G401.6 (cell line): ENCODE measurements around the gene ASB15.
A peak's percentile ranks its signal among the peaks of the same experiment; 100 is the strongest.

Source experiments
- FAIRE-seq: peaks from 2 replicates; lab custom pipeline; 2012; peaks lifted over from hg19 to GRCh38; lab: Jason Lieb, UNC

Gene ASB15

GRCh38 chr7:123635551-123636359 is 34.1 kb downstream of the ASB15 start:
- FAIRE-seq = peak; percentile 76

- no peak for FAIRE-seq
Measured at GRCh38 chr7:123637203-123637602, 35.6 kb downstream of the ASB15 start.

DNA sequence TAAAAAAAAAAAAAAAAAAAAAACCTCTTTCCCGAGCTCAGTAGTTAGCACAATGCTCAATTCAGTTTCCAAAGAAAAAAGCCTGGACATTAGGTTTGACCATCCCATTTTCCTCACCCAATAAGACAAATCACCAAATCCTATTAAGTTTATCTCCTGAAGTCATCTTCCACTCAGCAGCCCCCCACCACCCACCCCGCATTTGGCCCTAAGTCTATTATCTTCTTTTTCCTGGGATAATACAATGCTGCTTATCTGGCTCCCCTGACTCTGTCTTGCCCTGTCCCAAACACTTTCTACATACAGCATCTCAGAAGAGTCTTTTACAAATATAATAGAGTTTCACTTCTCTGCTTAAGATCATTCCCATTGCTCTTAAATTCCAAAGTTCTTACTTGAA is 36.3 kb downstream of the ASB15 start:
- no peak for FAIRE-seq

GRCh38 chr7:123639631-123640030 is 38.0 kb downstream of the ASB15 start:
- FAIRE-seq = no peak

DNA sequence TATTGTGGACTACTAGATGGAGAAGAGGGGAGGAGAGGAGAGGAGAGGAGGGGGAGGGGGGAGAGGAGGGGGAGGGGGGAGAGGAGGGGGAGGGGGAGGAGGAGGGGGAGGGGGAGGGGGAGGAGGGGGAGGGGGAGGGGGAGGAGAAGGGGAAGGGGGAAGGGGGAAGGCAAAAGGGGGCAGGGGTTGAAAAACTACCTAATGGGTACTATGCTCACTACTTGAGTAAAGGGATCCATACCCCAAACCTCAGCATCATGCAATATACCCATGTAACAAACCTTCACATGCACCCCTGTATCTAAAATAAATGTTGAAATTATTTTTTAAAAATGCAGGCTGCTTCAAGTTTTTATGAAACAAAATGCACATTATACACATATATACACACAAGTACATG is 39.0 kb downstream of the ASB15 start:
- no peak for FAIRE-seq

DNA sequence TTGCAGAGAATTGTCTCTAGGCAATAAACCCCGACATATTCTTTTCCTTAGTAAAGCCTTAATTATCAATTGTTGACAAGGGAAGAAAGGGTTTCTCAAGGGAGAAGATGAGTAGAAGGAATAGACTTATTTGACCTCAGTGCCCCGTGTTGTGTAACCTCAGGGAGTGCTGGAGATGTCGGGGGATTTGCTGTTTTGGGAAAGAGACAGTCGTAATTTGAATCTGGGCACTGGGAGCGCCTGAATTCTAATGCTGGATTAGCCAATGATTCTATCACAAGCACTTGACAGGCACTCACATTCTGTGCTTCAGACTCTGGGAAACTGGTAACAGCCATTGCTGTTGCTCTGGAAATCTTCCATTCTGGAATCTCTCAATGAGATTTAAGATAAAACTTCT is 40.3 kb downstream of the ASB15 start:
- no peak for FAIRE-seq

- no peak for FAIRE-seq
Measured at GRCh38 chr7:123643495-123644441, 42.1 kb downstream of the ASB15 start.

DNA sequence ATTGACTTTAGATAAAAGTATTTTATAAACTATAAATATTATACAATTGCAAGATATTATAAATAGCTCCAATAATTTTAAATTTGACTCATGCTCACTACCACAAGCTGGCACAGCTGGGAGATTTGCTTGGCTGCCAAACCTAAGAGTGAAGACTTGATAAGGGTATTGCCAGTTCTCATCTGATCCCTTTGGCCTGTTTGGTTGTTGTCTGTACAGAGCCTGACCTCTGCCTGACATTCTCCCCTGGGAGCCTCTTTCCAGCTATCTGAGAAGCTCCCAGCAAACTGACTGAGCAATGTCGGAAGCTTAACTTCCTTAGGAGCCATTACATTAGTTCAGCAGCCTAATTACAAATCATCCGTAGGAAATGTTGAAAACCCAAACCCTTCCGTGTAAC is 43.9 kb downstream of the ASB15 start:
- no peak for FAIRE-seq

DNA sequence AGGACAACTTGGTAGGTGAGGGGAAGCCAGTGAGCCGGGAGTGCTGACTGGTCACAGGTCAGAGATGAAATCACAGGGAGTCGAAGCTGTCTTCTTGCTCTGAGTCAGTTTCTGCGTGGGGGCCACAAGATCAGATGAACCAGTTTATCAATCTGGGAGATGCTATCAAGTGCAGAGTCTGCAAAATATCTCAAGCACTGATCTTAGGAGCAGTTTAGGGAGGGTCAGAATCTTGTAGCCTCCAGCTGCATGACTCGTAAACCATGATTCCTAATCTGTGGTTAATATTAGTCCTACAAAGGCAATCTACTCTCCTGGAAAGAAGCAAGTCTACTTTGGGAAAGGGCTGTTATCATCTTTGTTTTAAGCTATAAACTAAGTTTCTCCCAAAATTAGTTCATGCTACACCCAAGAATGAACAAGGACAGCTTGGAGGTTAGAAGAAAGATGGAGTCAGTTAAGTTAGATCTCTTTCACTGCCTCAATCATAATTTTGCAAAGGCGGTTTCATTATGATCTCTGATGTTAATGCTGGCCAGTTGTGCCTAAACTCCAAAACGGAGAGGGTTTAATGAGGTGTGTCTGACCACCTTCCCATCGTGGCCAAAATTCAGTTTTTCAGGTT is 45.6 kb downstream of the ASB15 start:
- FAIRE-seq = no peak

DNA sequence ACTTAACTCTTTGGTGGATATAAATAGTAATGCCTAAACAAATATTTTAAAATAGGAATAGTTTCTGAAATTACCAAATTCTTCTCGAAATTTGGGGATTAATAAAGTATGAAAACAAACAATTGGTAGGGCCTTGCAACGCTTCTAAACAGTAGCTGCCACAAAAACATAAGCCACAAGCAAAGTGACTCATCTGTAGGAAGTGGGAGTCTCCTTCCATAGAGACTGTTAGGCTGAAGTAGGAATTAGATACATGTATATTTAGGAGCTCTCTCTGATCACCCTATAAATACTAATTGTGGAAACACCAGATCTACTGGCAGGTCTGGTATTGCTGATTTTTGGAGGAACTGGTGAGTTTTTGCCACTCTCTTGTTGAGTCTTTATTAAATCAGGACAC is 48.3 kb downstream of the ASB15 start:
- peak; percentile 37 for FAIRE-seq

DNA sequence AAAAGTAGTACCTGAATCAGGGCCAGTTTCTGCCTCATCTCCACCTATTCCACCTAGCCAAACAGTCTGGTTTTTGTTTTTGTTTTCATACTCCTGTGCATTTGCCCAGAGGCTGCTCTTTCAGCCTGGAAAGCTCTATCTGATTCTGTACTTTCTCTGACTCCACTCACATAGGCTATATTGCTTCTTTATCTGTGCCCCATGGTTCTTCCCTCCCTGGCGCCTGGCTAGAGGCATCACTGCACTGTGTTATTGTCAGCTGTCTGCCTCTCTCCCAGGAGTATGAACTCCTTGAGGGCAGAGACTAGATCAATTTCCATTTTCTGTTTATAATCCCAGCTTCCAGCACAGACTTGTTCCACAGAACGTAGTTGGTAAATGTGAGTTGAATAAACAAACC is 49.0 kb downstream of the ASB15 start:
- FAIRE-seq = no peak

- no peak for FAIRE-seq
Measured at GRCh38 chr7:123652406-123652805, 50.8 kb downstream of the ASB15 start.

GRCh38 chr7:123653162-123653561 is 51.5 kb downstream of the ASB15 start:
- FAIRE-seq = no peak

- FAIRE-seq = no peak
Measured at GRCh38 chr7:123655614-123656013, 54.0 kb downstream of the ASB15 start, which contains the start of gene LMOD2. Gene LMOD2, plus strand, starts transcription at chr7:123655866. Its CDS starts 98 bp downstream, at chr7:123655964.

GRCh38 chr7:123656544-123657303 is 55.1 kb downstream of the ASB15 start:
- no peak for FAIRE-seq

DNA sequence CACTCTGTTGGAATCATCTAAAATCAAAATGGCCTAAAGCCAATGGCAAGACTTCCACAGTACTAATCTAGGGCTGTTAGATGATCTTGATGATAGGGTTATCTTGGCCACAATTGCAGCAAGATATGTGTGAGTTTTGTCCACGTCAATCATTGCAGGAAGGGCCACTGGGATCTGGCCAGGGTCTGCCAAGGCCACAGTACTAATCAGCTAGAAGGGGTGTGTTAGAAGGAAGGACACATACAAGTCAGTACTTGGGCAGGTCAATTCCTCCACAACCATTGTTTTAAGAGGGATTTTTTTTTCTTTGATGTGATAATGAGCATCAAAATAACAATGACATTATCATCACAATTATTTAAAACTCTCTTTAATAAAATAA is 55.7 kb downstream of the ASB15 start:
- FAIRE-seq = no peak

DNA sequence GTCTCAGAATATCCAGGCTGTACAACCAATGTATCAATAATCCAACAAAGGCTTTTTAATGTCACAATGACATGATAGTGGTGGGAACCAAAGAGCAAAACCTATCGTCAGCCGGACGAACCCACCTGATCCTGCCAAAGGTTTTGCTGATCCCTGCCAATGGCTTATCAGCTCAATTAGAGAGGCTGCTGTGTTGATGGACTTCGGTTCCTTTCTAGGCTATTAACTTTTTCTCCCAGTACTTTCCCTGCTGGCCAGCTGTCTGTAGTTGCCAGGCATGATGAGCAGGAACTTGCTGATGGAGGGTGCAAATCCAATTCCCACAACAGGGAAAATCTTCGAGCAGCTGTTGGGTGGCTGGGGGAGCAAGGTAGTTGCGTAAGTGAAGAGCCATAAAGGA is 56.4 kb downstream of the ASB15 start:
- no peak for FAIRE-seq

DNA sequence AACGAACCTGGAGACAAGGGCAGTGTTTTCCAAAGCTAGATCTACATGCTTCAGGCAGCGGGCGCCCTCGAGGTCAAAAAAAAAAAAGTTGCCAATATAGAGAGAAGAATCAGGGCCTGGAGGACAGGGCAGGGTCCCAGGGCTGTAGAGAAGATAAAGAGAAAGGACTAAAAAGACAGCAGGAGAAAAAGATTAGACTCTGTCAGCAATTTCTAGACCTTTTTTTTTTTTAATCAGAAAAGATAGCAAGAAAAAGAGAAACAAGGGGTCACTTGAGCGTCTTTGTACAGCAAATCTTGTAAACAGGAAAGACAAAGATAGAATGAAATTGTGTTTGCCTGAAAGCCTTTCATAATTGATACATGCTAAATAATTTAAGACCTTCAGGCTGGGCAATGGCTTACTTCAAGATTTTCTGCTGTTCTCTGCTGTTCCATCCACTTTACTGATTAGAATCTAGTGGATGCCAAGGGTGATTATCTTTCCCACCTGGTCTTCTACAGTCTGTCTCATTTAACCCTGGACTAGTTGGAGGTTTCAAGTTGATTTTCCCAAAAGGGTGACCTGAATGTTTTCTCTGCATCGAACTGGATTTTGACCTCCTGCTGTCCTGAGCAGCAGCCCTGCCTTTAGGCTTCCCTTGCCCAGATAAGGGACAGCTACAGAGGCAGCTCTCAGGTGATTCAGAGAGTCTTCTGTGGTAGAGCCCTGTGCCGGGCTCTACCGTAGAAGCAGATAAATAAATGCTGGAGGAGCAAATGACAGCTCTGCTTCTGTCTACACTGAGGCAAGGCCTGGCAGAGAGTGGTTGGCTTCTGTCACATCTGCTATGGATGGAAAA is 59.1 kb downstream of the ASB15 start:
- FAIRE-seq = no peak

- FAIRE-seq = no peak
Measured at GRCh38 chr7:123661765-123662164, 60.1 kb downstream of the ASB15 start.

DNA sequence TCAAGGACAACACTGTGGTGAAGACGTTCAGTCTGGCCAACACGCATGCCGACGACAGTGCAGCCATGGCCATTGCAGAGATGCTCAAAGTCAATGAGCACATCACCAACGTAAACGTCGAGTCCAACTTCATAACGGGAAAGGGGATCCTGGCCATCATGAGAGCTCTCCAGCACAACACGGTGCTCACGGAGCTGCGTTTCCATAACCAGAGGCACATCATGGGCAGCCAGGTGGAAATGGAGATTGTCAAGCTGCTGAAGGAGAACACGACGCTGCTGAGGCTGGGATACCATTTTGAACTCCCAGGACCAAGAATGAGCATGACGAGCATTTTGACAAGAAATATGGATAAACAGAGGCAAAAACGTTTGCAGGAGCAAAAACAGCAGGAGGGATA is 60.7 kb downstream of the ASB15 start:
- FAIRE-seq = no peak

DNA sequence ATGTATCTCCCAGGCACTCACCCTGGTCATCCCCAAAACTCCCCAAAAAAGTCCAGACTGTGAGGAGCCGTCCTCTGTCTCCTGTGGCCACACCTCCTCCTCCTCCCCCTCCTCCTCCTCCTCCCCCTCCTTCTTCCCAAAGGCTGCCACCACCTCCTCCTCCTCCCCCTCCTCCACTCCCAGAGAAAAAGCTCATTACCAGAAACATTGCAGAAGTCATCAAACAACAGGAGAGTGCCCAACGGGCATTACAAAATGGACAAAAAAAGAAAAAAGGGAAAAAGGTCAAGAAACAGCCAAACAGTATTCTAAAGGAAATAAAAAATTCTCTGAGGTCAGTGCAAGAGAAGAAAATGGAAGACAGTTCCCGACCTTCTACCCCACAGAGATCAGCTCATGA is 61.1 kb downstream of the ASB15 start:
- no peak for FAIRE-seq
